ENCODE measurements around the gene ISG20. TPM values are rescaled to one million over a fixed set of nuclear protein-coding genes. Genes with fewer than 3 reads are reported as not detected.

The ISG20 gene
- total and polyA plus RNA-seq, 2 donors: 75.1 to 272 TPM

Other genes with a start within 250 kb of the ISG20 start
- 31.7 TPM for gene MRPL46, start 171.6 kb upstream of the ISG20 start, total RNA-seq
- gene MRPL46, start 171.6 kb upstream of the ISG20 start, polyA plus RNA-seq: 29.7 TPM
- 59.6 TPM for gene MRPS11, start 171.3 kb upstream of the ISG20 start, total RNA-seq
- 38.5 TPM for gene MRPS11, start 171.3 kb upstream of the ISG20 start, polyA plus RNA-seq
- 4.1 TPM for gene DET1, start 92.3 kb upstream of the ISG20 start, total RNA-seq
- 5.0 TPM for gene DET1, start 92.3 kb upstream of the ISG20 start, polyA plus RNA-seq
- gene AEN, start 17.7 kb upstream of the ISG20 start, total RNA-seq: 13.8 TPM
- 14.1 TPM for gene AEN, start 17.7 kb upstream of the ISG20 start, polyA plus RNA-seq
- gene ACAN, start 164.4 kb downstream of the ISG20 start, total RNA-seq: 0.28 TPM
- 0.80 TPM for gene ACAN, start 164.4 kb downstream of the ISG20 start, polyA plus RNA-seq

All from thymus (tissue), 2 donors.